K562 (cell line): ENCODE measurements around the gene SIK3. TPM values are rescaled to one million over a fixed set of nuclear protein-coding genes. Genes with fewer than 3 reads are reported as not detected.
A peak's percentile ranks its signal among the peaks of the same experiment; 100 is the strongest.

Source experiments
- BCLAF1 ChIP-seq, 2 experiments: fragments of 450-650 bp in 1 of 2; IDR thresholded peaks; 2 replicates each; pipeline ENCODE4 v1.6.1; 2011 to 2017; ENCODE audit warnings: low read depth in 2 of 2, antibody characterized with exemption in 1 of 2, borderline replicate concordance in 1 of 2, low read length in 1 of 2, mild to moderate bottlenecking in 1 of 2, mixed read lengths in 1 of 2; ENCODE audit not compliant: control insufficient read depth in 1 of 2
- DMBX1 ChIP-seq: fragments of 250-450 bp; sonication (Bioruptor Pico); IDR thresholded peaks from 2 replicates; pipeline ENCODE4 v1.8.0; 2022; ENCODE audit warnings: inconsistent platforms, mild to moderate bottlenecking, moderate library complexity, borderline replicate concordance
- FOS ChIP-seq: IDR thresholded peaks from 3 replicates; pipeline ENCODE4 v1.6.1; 2011; ENCODE audit not compliant: insufficient read length; ENCODE audit errors: extremely low read depth
- HDAC2 ChIP-seq: fragments of 450-650 bp; IDR thresholded peaks from 2 replicates; pipeline ENCODE4 v1.6.1; 2016; ENCODE audit warnings: mild to moderate bottlenecking
- MEF2A ChIP-seq: IDR thresholded peaks from 2 replicates; pipeline ENCODE4 v1.6.1; 2011; ENCODE audit warnings: low read depth, mild to moderate bottlenecking, low read length, moderate library complexity; ENCODE audit not compliant: control insufficient read depth
- MYC ChIP-seq, 2 experiments: fragments of 250-450 bp in 1 of 2; sonication (Bioruptor Pico) in 1 of 2; IDR thresholded peaks; 2 replicates each; pipeline versions ENCODE4 v1.5.1 to v1.6.1; 2012 to 2021; ENCODE audit warnings: low read depth in 2 of 2, borderline replicate concordance in 1 of 2, improper control_type of control experiment in 1 of 2, low read length in 1 of 2, mild to moderate bottlenecking in 1 of 2, moderate library complexity in 1 of 2
- NCOA4 ChIP-seq: fragments of 450-650 bp; IDR thresholded peaks from 2 replicates; pipeline ENCODE4 v1.6.1; 2018; ENCODE audit warnings: mild to moderate bottlenecking; ENCODE audit not compliant: partially characterized antibody
- NFXL1 ChIP-seq: fragments of 450-650 bp; formaldehyde crosslinking; IDR thresholded peaks from 2 replicates; pipeline ENCODE4 v1.4.0; 2021; ENCODE audit warnings: mild to moderate bottlenecking
- PKNOX1 ChIP-seq: fragments of 450-650 bp; IDR thresholded peaks from 2 replicates; pipeline ENCODE4 v1.6.1; 2016
- PPARD ChIP-seq: fragments of 250-450 bp; sonication (Bioruptor Pico); IDR thresholded peaks from 2 replicates; pipeline ENCODE4 v1.8.0; 2022; ENCODE audit warnings: inconsistent platforms, mild to moderate bottlenecking, moderate library complexity
- RBBP5 ChIP-seq: fragments of 200-600 bp; sonication (generic); IDR thresholded peaks from 2 replicates; pipeline ENCODE4 v1.6.1; 2012; ENCODE audit warnings: borderline replicate concordance, mild to moderate bottlenecking, low read length, control low read depth, inconsistent platforms; ENCODE audit not compliant: insufficient read depth, poor library complexity, severe bottlenecking
- SRSF1 ChIP-seq: fragments of 200-400 bp; formaldehyde crosslinking; IDR thresholded peaks from 2 replicates; pipeline ENCODE4 v1.6.1; 2017; ENCODE audit warnings: mild to moderate bottlenecking, low read depth, low read length, moderate library complexity
- ZEB2 ChIP-seq: fragments of 450-650 bp; IDR thresholded peaks from 2 replicates; pipeline ENCODE4 v1.6.1; 2016
- ZNF318 ChIP-seq, 2 experiments: fragments of 450-650 bp; IDR thresholded peaks; 2 replicates each; pipeline ENCODE4 v1.6.1; 2016; ENCODE audit warnings: mild to moderate bottlenecking in 2 of 2, borderline replicate concordance in 1 of 2, low read depth in 1 of 2, moderate library complexity in 1 of 2
- polyA plus RNA-seq, 8 experiments: library from polyadenylated mRNA; depleted of rRNA in 4 of 8; stranded (reverse) in 5 of 8; unstranded in 3 of 8; fragments of >200 nt; fragmentation: Nextera tagmentation in 2 of 8; fragmentation: Illumina TruSeq in 1 of 8; extraction: Ambion mirVana in 2 of 8; extraction: Trizol in 1 of 8; gene quantifications; 2 replicates each; pipeline versions ENCODE4 v1.2.1 to v1.2.3, GENCODE V29; 2011 to 2014; ENCODE audit warnings: inconsistent platforms in 1 of 8, missing spikeins in 1 of 8
- total RNA-seq, 7 experiments: library from RNA; depleted of rRNA in 6 of 7; stranded (reverse); fragments of >200 nt in 6 of 7; fragmentation: Illumina TruSeq in 2 of 7; extraction: Trizol in 2 of 7; gene quantifications; 2 replicates each; pipeline versions ENCODE4 v1.2.1 to v1.2.3, GENCODE V29; 2011 to 2021; ENCODE audit warnings: low replicate concordance in 1 of 7

Gene SIK3
- total and polyA plus RNA-seq, 9 of the 15 experiments (the other 6 are each of a cell fraction or from before 2014, with no cell fraction given) = 1.6 to 21.6 (median 8.0) TPM

GRCh38 chr11:117143871-117144476 lies 45.7 kb upstream of the SIK3 start, which contains the start of gene PAFAH1B2 (continued):
- TF ChIP-seq ZNF318 (IDR thresholded peaks at IDR 0.05; ENCODE audit: borderline replicate concordance in 1 of 2, low read depth in 1 of 2) (peak in 1 of 2 experiments; percentile 30; a peak in 1 of 4 replicates), MEF2A (no peak), BCLAF1 (IDR thresholded peaks at IDR 0.05; ENCODE audit: borderline replicate concordance in 1 of 2, control insufficient read depth in 1 of 2, low read depth in 2 of 2, low read length in 1 of 2) (no peak), SRSF1 (no peak), DMBX1 (CRISPR knock-in tag) (no peak), HDAC2 (peak; percentile 87; the same call in 1 of the 2 replicates), ZEB2 (peak; percentile 58; the same call in 1 of the 2 replicates), NFXL1 (CRISPR knock-in tag) (no peak), RBBP5 (peak; percentile 87), NCOA4 (no peak), MYC (IDR thresholded peaks at IDR 0.05; ENCODE audit: low read depth, low read length) (peak; percentile 91), MYC (CRISPR knock-in tag; IDR thresholded peaks at IDR 0.05; ENCODE audit: borderline replicate concordance, low read depth) (0 out of 2 replicates have a peak, but pooled peaks have one; percentile 40), PPARD (CRISPR knock-in tag) (no peak), PKNOX1 (peak; percentile 99), FOS (no peak)
